GM18873 (cell line): ENCODE data around the gene GPNMB.
A peak's percentile ranks its signal among the peaks of the same experiment; 100 is the strongest.
"Not testable (repeated sequence)": the region's sequence is repeated elsewhere in the genome, so short reads cannot be mapped to it uniquely, and the experiment has no call there.

Experiments
- ATAC-seq: cut with Tn5 transposase; IDR thresholded peaks from one replicate; pipeline ENCODE4 v1.9.1; 2021; ENCODE audit warnings: mild to moderate bottlenecking, moderate library complexity, moderate number of reproducible peaks; ENCODE audit not compliant: unreplicated experiment, low FRiP score

Gene GPNMB

DNA sequence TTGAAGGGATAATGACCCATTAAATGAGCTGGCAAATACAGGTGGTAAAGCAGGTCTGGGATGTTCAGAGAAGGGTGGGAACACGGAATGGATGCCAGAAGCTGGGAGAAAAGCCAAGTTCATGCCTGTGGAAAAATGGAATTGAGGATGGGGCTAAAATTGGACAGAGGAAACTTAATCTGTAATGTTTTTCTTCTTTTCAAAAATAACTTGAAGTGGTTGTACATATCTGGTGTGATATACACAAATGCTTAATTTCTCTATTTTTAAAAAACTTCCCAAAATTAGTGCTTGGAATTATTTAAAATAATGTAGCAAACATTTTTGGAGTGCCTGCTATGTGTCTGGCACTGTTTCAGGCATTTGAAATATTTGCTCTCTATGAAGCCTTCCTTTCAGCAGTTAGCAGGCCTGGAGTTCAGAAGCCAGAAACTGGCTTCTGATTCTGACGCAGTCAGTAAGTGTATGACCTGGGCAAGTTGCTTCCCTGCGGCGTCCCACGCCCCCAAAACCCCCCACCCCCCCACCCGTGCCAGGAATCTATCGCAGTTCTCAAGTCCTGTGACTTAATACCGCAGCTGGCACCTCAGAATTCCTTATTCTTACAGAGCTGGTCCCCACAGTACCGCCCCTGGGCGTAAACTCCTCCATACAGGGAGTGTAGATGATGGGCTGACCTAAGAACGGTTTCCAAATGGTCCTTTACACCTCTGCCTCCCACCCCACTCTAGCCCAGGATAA lies 51.7 kb downstream of the GPNMB start:
- ATAC-seq, result no peak

DNA sequence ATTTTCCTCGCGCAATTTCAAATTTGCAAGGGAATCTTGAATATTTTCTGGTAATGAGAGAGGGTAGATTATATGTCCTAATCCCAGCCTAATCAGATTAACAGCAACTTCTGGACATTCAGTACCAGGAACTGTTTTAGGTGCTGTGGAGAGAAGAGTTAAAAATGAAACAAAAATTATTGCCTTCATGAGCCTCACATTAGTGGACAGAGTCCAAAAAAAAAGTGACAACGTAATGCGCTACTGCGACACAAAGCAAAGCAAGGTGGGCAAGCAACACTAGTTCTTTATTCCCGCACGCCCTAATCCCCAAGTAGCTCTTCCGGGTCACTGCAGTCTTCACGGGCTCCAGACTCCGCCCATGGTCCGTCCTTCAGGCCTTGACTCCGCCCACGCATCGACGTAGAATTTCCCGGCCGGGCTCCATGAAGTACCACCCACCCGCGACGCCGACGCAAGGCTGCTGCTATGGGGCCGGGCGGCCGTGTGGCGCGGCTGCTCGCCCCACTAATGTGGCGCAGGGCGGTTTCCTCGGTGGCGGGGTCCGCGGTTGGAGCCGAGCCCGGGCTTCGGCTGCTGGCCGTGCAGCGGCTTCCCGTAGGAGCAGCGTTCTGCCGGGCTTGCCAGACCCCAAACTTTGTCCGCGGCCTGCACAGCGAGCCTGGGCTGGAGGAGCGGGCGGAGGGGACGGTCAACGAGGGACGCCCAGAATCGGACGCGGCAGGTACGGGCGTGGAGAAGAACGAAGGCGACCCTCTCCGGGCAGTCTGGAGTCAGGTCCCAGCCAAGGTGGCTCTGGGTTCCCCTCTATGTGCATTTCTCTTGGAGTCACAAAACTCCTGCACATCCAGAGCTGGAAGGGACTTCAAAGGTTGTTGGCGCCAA lies 52.6 kb downstream of the GPNMB start, which contains the start of gene MALSU1:
MALSU1 (plus strand) TSS at position 455 of the 885 bp plus-strand sequence; CDS start at position 469, 14 bp downstream.
- peak; percentile 96 for ATAC-seq

DNA sequence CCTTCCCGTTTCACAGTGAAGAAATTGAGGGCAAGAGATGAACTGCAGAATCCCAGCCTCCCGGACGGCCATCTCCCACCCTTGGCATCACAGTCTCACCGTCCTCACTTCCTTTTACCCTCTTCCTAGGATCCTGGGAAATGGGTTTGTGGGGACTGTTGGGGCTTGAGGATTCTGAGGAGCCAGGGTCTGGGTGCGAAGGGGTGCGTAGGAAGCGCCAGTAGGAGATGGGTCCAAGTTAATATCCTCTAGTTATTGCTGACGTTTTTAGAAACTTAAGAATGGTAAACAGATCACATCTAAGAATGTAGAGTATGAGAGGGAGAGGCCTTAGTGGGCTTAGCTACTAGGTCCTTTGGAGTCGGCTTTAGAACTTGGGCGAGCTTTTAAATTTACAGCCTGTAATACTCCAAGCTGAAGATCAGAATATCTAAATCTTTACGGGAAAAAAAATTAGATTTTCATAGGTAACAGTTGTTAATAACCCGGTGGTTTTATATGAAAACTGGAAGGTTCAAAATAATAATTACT lies 53.3 kb downstream of the GPNMB start:
- ATAC-seq, result no peak

DNA sequence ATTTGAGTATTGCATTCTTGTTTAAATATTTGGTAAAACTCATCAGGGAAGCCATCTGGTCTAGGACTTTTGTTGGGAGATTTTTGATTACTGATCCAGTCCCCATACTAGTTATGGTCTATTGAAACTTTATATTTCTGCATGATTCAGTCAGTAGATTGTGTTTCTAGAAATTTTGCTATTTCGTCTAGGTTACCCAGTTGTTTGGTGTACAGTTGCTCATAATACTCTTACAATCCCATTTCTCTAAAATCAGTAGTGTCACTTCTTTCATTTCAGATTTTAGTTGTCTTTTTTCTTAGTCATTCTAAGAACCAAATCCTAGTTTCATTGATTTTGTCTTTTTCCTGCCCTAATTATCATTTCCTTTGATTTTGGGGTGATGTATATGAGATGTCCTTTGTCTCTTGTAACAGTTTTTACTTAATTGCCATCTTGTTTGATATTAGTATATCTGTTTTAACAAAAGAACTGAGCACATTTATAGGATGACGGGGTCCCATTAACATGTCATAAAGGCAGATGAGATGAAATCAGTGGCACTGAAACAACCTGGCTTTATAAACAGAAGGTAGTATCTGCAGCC lies 60.5 kb downstream of the GPNMB start:
- no peak for ATAC-seq

DNA sequence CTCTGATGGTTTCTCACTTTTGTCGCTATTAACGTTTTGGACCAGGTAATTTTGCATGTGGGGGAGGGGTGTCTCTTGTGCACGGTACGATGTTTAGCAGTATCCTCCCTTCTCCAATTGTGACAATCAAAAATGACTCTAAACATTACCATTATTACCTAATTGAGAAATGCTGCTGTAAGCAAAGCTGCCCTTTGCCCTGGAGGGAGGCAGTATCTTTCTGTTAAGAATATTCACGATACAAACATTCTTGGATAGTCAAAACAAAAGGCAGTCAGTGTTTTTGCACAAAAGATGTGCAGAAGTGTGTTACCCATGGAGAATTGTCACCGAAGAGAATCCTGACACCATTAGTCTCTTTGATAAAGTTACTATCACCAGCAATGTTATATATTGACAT lies 62.2 kb downstream of the GPNMB start:
- ATAC-seq, result no peak

DNA sequence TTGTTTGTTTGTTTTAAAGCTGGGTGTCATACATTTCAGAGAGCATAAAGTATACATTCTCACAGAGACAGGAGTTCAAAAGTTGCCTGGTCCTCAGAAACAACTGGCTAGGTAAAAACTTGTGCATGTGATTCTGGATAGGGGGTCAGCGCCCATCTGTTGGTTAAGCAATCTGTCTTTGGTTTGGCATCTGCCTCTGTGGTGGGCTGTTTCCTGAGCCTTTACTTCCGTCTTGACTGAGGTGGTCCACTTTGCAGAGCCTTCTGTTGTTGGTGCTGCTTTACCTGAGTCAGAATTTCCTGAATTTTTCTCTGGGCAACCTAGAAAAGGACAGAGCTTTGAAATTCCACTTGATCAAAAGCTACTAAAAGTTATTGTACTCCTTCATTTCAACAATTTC lies 65.6 kb downstream of the GPNMB start:
- ATAC-seq, result not testable (repeated sequence)

DNA sequence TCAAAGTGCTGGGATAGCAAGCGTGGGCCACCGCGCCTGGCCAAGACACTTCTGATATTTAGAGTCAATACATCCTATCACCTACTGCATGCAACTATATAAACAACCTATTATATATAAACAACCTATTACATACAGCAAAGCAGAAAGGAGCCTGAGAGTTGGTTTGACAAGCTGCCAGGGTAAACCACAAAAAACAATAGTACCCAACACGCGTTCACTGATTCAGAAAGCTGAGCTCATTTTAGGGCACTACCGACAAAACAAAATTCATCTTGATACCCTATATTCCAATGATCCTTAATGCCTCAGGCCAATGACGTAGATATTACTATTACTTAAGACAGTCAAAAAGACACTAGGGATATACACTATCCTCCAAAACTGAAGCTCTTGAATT lies 68.8 kb downstream of the GPNMB start:
- no peak for ATAC-seq
